Endothelial cell of umbilical vein (primary cell): ENCODE data around the gene LAMC1.

Experiments
- CTCF ChIP-seq, 2 donors: IDR thresholded peaks; 1 replicate in 1 of 2; 2 replicates in 1 of 2; pipeline ENCODE4 v1.5.1; 2011; ENCODE audit warnings: low read length in 2 of 2, mild to moderate bottlenecking in 2 of 2, moderate library complexity in 2 of 2, control low read depth in 1 of 2, inconsistent platforms in 1 of 2, low read depth in 1 of 2; ENCODE audit not compliant: insufficient read depth in 1 of 2; ENCODE audit errors: extremely low read depth in 1 of 2
- EZH2 ChIP-seq: IDR thresholded peaks from 2 replicates; pipeline ENCODE4 v1.6.1; 2012; ENCODE audit warnings: borderline replicate concordance, low read depth, mild to moderate bottlenecking, moderate library complexity, low read length, inconsistent platforms; ENCODE audit not compliant: severe bottlenecking
- POLR2A ChIP-seq: IDR thresholded peaks from 2 replicates; pipeline ENCODE4 v1.6.1; 2012; ENCODE audit warnings: low read depth, mild to moderate bottlenecking, control low read depth, low read length

GRCh38 chr1:182985876-182986275, 37.3 kb upstream of the LAMC1 start:
- no peak for TF ChIP-seq CTCF (IDR thresholded peaks at IDR 0.05; ENCODE audit: extremely low read depth in 1 of 2, insufficient read depth in 1 of 2, low read depth in 1 of 2, low read length in 2 of 2)
- no peak for TF ChIP-seq POLR2A
- no peak for TF ChIP-seq EZH2
